Lower leg skin (tissue), 3 donors: ENCODE results near the gene NEB.

Experiments
- POLR2A ChIP-seq, 2 donors: fragments of 450-650 bp; IDR thresholded peaks; one replicate each; pipeline ENCODE4 v1.6.1; 2016 to 2017; ENCODE audit warnings: antibody characterized with exemption in 2 of 2, mild to moderate bottlenecking in 1 of 2, moderate library complexity in 1 of 2
- TF ChIP-seq, protein P1 (sequence below), 3 donors: fragments of 450-650 bp; IDR thresholded peaks; one replicate each; pipeline ENCODE4 v1.5.1; 2016; ENCODE audit warnings: antibody characterized with exemption in 3 of 3, mild to moderate bottlenecking in 3 of 3, moderate library complexity in 2 of 3

GRCh38 chr2:151491496-151491895 lies 242.8 kb downstream of the NEB start:
- TF ChIP-seq POLR2A (IDR thresholded peaks at IDR 0.05) = no peak
- TF ChIP-seq, protein P1, sequence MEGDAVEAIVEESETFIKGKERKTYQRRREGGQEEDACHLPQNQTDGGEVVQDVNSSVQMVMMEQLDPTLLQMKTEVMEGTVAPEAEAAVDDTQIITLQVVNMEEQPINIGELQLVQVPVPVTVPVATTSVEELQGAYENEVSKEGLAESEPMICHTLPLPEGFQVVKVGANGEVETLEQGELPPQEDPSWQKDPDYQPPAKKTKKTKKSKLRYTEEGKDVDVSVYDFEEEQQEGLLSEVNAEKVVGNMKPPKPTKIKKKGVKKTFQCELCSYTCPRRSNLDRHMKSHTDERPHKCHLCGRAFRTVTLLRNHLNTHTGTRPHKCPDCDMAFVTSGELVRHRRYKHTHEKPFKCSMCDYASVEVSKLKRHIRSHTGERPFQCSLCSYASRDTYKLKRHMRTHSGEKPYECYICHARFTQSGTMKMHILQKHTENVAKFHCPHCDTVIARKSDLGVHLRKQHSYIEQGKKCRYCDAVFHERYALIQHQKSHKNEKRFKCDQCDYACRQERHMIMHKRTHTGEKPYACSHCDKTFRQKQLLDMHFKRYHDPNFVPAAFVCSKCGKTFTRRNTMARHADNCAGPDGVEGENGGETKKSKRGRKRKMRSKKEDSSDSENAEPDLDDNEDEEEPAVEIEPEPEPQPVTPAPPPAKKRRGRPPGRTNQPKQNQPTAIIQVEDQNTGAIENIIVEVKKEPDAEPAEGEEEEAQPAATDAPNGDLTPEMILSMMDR (IDR thresholded peaks at IDR 0.05) = no peak
